HG02759 (cell line): ENCODE measurements around the gene MAPKBP1.

Experiments
- ATAC-seq: cut with Tn5 transposase; IDR thresholded peaks from one replicate; pipeline ENCODE4 v1.9.1; 2021; ENCODE audit warnings: mild to moderate bottlenecking, moderate library complexity; ENCODE audit not compliant: unreplicated experiment

MAPKBP1 gene

DNA sequence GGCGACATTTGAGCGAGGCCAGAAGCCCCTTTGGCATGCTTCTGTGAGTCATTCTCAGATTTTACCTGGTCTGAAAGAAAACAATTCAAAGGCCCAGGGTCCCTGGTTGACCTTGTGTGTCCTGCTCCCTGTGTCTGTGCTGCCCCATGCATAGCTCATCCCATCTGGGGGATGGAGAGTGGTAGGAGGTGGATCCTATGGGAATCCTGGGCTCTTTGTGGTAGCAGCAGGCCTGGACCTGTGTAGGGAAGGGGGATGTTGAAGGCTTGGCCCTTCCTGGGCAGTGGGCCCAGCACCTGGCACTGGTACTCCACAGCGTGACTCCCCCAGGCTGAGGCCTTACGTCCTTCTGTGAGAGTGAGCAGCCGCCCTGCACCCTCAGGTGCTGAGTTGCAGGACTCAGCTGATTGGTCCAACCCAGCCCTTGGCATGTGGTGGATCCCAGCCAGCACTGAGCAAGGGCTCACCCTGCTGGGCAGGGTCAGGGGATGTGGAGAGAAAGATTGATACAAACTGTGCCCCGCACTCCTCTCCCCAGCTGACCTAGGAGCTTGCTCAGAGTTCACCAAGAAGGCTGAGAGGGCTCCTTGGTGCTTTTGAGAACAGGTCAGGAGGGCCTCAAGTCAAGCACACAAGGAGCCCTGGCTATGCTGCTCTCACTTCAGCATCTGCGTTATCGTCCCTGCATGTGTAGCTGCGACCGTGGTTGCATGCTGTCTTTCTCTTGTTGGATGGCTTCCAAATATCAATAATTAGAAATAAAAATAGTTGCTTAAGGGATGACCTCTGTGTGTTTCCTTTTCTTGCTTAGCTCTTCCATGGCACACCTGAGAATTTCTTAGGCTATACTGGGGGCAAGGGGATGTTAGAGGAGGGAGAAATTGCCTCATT lies 32.3 kb downstream of the MAPKBP1 start:
- ATAC-seq: no peak

- ATAC-seq: no peak
Observed at GRCh38 chr15:41809121-41809520, 34.8 kb downstream of the MAPKBP1 start.

DNA sequence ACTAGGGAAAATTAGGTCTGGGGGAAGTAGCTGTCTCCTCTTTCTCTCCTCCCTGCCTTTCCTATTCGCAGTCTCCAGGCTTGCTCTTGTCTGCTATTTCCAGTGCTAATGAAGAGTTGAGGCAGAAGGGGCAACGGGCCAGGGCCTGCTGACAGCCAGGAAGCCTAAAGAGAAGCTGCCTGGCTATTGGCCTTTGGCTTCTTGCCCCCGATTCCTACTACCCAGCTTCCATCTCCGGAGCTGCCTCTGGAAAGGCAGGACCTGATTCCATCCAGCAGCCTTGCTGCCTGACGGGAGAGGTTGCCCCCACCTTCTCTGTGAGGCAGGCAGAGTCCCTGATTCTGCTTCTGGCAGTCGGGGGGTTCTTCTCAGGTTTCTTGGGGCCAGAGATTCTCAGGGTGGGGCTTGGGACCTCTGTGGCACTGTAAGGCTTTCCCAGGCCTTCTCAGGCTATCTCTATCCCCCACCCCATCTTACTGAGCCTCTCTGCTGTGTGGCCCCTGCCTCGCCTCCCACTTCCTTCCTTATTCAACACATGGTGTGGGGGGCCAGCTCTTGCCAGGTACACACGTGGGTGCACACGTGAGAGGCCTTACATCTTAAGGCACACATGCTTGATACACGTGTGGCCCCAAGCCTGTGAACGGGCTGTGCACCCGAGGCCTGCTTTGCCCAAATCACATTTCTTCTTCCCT lies 35.4 kb downstream of the MAPKBP1 start:
- ATAC-seq: no peak

GRCh38 chr15:41810651-41811431 lies 36.6 kb downstream of the MAPKBP1 start:
- ATAC-seq: no peak

DNA sequence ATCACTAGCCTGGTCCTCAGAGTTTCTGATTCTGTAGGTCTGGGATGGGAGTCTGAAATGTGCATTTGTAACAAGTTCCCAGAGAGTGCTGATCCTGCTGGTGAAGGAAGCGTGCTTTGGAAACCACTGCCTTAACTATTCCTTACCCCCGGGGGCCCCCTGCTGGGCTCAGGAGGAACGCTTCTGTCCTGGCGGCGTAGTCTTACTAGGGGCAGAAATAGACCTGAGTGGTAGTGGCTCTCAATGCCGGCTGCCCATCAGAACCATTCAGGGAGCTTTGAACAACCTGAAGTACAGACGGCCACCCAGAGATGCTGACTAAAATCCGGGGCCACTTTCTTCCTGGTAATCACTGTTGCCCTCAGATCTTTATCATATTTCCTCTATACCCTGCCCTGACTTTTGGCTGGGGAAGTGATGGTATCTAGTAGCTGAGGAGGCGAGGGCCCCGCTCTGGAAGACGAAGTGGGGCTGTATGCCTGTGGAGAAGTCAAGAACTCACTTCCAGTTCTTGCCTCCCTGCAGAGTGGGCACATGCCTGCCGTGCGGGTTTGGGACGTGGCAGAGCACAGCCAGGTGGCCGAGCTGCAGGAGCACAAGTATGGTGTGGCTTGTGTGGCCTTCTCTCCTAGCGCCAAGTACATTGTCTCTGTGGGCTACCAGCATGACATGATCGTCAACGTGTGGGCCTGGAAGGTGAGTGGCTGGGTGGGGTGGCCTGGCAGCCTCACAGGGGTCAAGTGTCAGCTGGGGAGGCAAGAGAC lies 37.3 kb downstream of the MAPKBP1 start:
- no peak for ATAC-seq

- no peak for ATAC-seq
Observed at GRCh38 chr15:41812820-41813375, 38.6 kb downstream of the MAPKBP1 start.

DNA sequence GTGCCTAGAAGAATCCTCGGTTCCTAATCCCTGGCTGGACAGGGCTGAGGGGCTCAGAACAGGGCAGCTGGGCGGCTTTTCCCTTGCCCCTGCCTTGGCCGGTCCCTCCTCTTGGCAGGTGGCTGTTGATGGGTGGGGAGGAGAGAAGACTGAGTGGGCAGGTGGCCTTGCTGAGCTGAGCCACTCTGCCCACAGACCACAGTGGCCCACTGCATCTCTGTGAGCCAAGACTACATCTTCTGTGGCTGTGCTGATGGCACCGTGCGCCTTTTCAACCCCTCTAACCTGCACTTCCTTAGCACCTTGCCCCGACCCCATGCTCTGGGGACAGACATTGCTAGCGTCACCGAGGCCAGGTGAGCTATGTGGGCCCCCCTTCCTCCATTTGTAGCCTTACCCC lies 39.1 kb downstream of the MAPKBP1 start:
- no peak for ATAC-seq

GRCh38 chr15:41814534-41814933 lies 40.2 kb downstream of the MAPKBP1 start:
- no peak for ATAC-seq

GRCh38 chr15:41816788-41817187 lies 42.5 kb downstream of the MAPKBP1 start:
- no peak for ATAC-seq

DNA sequence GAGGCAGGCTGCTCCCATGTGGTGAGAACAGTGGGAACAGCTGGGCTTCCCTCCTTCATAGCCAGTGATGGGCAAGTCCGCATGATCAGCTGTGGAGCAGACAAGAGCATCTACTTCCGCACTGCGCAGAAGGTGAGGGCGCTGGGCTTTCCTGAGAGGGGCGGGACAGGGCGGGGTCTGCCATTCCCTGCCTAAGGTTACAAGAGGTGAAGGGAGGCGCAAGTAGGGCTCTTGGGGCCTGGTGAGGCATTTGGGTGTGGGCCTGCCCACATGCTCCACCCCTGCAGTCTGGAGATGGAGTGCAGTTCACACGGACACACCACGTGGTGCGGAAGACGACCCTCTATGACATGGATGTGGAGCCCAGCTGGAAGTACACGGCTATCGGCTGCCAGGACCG lies 43.0 kb downstream of the MAPKBP1 start:
- ATAC-seq: no peak

DNA sequence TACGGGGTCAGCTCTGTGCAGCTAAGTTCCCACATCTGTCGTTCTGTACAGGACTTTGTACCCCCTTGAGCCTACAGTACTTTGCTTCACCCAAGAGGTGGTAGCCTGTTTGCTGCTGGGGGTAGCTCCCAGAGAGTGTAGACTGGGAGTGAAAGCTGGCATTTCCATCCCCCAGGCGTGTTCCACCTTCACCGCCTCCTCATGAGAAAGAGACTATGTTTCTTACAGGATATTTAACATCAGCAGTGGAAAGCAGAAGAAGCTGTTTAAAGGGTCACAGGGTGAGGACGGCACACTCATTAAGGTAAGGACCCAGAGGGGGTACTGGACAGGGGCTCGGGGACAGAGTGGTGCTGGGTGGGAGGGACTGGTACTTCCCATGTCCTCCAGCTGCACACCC lies 43.5 kb downstream of the MAPKBP1 start:
- no peak for ATAC-seq

DNA sequence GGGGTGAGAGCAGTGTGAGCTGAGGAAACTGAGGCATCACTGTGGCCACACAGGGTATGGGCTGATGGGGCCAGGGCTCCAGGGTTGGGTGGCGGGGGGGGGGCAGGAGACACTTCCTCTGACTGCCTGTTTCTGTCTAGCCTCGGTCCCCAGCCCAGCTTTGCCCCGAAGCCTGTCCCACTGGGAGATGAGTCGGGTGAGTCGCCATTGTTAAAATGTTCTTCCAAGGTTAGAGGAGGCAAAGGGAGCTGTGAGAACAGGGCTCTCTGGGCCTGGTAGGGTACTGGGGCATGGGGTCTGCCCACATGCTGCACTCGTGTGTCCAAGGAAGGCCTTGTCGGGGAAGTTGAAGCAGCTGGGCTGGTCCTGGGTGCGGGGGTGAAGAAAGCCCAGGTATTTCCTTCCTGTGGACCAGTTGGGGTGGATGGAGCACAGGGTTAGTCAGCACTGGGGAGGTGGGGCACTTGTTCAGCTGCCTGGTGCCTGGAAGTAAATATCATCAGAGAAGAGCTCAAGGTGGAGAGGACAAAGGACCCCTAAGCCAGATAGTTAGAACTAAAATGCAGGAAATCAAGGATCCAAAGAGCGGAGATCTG lies 45.3 kb downstream of the MAPKBP1 start:
- no peak for ATAC-seq

DNA sequence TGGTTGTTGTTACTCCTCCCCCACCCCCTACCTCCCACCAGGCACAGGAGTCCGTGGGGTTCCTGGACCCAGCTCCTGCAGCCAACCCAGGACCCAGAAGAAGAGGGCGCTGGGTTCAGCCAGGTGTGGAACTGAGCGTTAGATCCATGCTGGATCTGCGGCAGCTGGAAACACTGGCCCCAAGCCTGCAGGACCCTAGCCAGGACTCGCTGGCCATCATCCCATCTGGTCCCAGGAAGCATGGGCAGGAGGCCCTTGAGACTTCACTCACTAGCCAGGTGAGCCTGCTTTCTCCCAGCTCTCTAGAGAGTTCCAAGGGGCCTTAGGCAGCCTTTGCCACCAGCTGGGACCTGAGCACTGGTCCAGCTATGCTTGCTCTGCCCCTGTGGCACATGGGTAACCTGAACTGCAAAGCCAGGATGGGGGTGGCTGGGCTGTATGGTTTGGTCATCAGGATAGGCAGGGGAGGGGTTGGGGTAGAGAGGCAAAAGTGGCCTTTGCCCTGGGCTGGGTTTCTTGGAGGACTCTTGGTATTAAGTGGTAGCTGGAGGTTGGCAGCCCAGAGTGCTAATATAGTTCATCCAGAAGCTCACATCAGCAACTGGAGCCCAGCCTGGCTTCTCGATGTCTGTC lies 46.6 kb downstream of the MAPKBP1 start:
- ATAC-seq: no peak

DNA sequence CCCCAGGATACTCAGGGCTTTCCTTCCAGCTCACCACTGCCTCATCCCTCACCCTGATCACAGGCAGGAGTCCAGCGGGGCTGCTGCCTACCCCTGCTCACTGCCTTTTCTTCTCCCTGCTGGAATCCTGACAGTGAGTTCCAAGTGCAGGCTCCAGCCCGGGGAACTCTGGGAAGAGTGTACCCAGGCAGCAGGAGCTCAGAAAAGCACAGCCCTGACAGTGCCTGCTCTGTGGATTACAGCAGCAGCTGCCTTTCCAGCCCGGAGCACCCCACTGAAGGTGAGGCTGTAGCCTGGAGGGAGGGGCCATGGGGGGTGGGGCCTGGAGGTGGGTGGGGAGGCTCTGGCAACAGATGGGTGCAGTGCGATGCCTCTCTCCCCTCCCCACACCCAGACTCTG lies 47.5 kb downstream of the MAPKBP1 start:
- no peak for ATAC-seq

DNA sequence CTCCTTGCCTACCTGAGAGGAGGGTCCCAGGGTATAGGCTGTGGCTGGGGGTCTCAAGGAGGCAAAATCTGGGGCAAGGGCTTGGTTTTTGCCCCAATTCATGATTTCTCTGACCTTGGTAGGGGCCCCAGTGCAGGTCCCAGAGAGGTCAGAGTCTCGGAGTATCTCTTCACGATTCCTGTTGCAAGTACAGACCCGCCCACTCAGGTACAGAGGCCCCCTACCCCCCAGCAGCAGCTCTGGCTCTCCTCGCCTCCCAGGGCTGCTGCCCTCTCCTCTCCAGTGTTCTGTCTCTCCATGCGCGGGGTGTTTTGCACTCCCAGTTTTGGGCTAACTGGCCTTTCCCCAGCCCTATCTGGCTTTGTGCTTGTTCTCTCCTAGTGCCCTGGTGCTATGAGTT lies 48.2 kb downstream of the MAPKBP1 start:
- no peak for ATAC-seq

DNA sequence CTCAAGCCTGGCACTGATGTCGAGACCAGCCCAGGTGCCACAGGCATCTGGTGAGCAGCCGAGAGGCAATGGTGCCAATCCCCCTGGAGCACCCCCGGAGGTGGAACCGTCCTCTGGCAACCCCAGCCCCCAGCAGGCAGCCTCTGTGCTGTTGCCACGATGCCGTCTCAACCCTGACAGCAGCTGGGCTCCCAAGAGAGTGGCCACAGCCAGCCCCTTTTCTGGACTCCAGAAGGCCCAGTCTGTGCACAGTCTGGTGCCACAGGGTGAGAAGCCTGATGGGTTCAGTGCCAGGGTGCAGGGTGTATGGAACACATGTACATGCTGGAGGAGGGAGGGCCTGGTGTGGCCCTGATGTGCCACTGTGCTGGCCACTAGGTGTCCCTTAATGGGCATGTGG lies 48.7 kb downstream of the MAPKBP1 start:
- no peak for ATAC-seq

DNA sequence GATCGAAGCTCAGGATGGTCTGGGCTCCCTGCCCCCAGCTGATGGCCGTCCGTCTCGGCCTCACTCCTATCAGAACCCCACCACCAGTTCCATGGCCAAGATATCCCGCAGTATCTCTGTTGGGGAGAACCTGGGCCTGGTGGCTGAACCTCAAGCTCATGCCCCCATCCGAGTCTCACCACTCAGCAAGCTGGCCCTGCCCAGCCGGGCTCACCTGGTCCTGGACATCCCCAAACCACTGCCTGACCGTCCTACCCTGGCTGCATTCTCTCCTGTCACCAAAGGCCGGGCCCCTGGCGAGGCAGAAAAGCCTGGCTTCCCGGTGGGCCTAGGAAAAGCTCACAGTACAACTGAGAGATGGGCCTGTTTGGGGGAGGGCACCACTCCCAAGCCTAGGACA lies 49.2 kb downstream of the MAPKBP1 start:
- ATAC-seq: no peak

- no peak for ATAC-seq
Observed at GRCh38 chr15:41824062-41824745, 49.9 kb downstream of the MAPKBP1 start.

GRCh38 chr15:41825145-41825544 lies 50.9 kb downstream of the MAPKBP1 start:
- ATAC-seq: no peak
